GM18858 (cell line): ENCODE measurements around the gene NFYC.
"Not testable (repeated sequence)": the region's sequence is repeated elsewhere in the genome, so short reads cannot be mapped to it uniquely, and the experiment has no call there.

Source experiments
- ATAC-seq: cut with Tn5 transposase; IDR thresholded peaks from one replicate; pipeline ENCODE4 v1.9.1; 2021; ENCODE audit not compliant: unreplicated experiment

NFYC gene

GRCh38 chr1:40704817-40705733, 13.6 kb downstream of the NFYC start:
- ATAC-seq = no peak

- ATAC-seq = no peak
Measured at GRCh38 chr1:40706626-40707025, 15.1 kb downstream of the NFYC start.

- peak; percentile 41 for ATAC-seq
Measured at GRCh38 chr1:40708750-40709099, 17.2 kb downstream of the NFYC start.

- peak; percentile 64 for ATAC-seq
Measured at GRCh38 chr1:40709100-40709801, 17.7 kb downstream of the NFYC start.

- no peak for ATAC-seq
Measured at GRCh38 chr1:40709802-40710278, 18.3 kb downstream of the NFYC start.

GRCh38 chr1:40710581-40711315, 19.2 kb downstream of the NFYC start:
- no peak for ATAC-seq

- ATAC-seq = no peak
Measured at GRCh38 chr1:40711465-40712404, 20.2 kb downstream of the NFYC start.

GRCh38 chr1:40712405-40712944, 21.0 kb downstream of the NFYC start:
- ATAC-seq = no peak

- no peak for ATAC-seq
Measured at GRCh38 chr1:40712997-40713396, 21.5 kb downstream of the NFYC start.

GRCh38 chr1:40715491-40716059, 24.1 kb downstream of the NFYC start:
- no peak for ATAC-seq

- ATAC-seq = no peak
Measured at GRCh38 chr1:40717065-40717464, 25.6 kb downstream of the NFYC start.

- ATAC-seq = no peak
Measured at GRCh38 chr1:40717955-40718354, 26.5 kb downstream of the NFYC start.

GRCh38 chr1:40720493-40720892, 29.0 kb downstream of the NFYC start:
- ATAC-seq = no peak

- no peak for ATAC-seq
Measured at GRCh38 chr1:40722622-40723021, 31.1 kb downstream of the NFYC start.

- no peak for ATAC-seq
Measured at GRCh38 chr1:40723196-40723955, 31.9 kb downstream of the NFYC start.

GRCh38 chr1:40727662-40728061, 36.2 kb downstream of the NFYC start:
- not testable (repeated sequence) for ATAC-seq

GRCh38 chr1:40729316-40729862, 37.9 kb downstream of the NFYC start:
- not testable (repeated sequence) for ATAC-seq

- no peak for ATAC-seq
Measured at GRCh38 chr1:40732756-40733301, 41.3 kb downstream of the NFYC start.
